HUES6 (cell line): ENCODE measurements around the gene TBC1D20.
"Not testable (repeated sequence)": the region's sequence is repeated elsewhere in the genome, so short reads cannot be mapped to it uniquely, and the experiment has no call there.

ENCODE experiments used
- H3K27ac ChIP-seq: 2 replicates; pipeline ENCODE4 v1.7.0; 2013; ENCODE audit warnings: low read depth, mild to moderate bottlenecking, low read length, inconsistent platforms
- H3K27me3 ChIP-seq: 2 replicates; pipeline ENCODE4 v1.6.1; 2013; ENCODE audit warnings: low read length; ENCODE audit not compliant: control insufficient read depth, insufficient read depth
- H3K36me3 ChIP-seq: 2 replicates; pipeline ENCODE4 v1.6.1; 2013; ENCODE audit warnings: low read length; ENCODE audit not compliant: control insufficient read depth, insufficient read depth
- H3K4me1 ChIP-seq: 2 replicates; pipeline ENCODE4 v1.6.1; 2013; ENCODE audit warnings: low read length; ENCODE audit not compliant: control insufficient read depth, insufficient read depth
- H3K4me3 ChIP-seq: 2 replicates; pipeline ENCODE4 v1.5.1; 2013; ENCODE audit warnings: low read depth, low read length
- H3K9ac ChIP-seq: one replicate; pipeline ENCODE4 v1.6.1; 2013; ENCODE audit warnings: mild to moderate bottlenecking, low read length
- H3K9me3 ChIP-seq: 2 replicates; pipeline ENCODE4 v1.6.1; 2013; ENCODE audit warnings: low read depth, low read length; ENCODE audit not compliant: control insufficient read depth, insufficient read depth

Gene TBC1D20, protein sequence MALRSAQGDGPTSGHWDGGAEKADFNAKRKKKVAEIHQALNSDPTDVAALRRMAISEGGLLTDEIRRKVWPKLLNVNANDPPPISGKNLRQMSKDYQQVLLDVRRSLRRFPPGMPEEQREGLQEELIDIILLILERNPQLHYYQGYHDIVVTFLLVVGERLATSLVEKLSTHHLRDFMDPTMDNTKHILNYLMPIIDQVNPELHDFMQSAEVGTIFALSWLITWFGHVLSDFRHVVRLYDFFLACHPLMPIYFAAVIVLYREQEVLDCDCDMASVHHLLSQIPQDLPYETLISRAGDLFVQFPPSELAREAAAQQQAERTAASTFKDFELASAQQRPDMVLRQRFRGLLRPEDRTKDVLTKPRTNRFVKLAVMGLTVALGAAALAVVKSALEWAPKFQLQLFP

DNA sequence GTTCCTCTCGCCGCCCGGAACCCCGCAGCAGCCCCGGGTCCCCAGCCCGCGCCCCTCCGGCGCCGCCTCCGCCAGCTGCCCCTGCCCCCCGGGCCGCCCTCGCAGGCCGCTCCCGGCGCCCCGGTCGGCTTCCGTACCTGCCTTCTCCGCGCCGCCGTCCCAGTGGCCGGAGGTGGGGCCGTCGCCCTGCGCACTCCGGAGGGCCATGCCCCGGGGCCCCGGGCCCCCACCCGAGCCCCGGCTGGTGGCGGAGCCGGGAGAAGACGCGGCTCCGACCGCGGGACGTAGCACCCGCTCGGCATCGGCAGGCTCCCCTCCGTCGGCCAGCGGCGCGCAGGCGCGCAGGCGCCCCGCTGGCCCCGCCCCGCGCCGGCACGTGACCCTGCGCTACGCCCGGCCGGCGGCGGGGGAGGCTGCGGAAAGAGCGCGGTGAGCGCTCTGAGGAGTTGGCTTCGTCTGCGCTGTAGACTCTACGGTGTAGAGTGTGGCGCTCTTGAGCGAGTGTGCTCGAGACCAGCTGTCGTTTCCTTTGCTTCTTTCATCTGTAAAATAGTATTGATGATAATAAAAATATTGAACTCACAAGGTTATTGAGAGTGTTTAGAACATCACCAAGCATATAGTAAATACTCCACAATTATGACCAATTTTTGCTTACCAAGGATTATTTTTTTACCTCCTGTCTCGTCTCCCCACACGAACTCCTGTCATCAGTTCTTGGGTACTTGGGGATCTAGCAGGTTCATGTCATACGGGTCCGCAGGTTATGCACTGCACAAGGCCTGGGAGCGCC lies at the start of gene TBC1D20:
TBC1D20 (minus strand) TSS at position 335 of the 793 bp plus-strand sequence; CDS start at position 207, 128 bp downstream.
- H3K36me3 ChIP-seq = no peaks in the 10 kb centered on the region
- peaks cover 18% of the 10 kb centered on the region for H3K27me3 ChIP-seq
- H3K4me3 ChIP-seq = peak within 1 kb of the TSS; percentile 69
- no peaks in the 10 kb centered on the region; the same call in 1 of the 2 replicates for H3K4me1 ChIP-seq
- H3K27ac ChIP-seq = no peak within 1 kb of the TSS
- H3K9ac ChIP-seq = peak within 1 kb of the TSS; percentile 72
- peaks cover 3% of the 10 kb centered on the region; the same call in 1 of the 2 replicates for H3K9me3 ChIP-seq

DNA sequence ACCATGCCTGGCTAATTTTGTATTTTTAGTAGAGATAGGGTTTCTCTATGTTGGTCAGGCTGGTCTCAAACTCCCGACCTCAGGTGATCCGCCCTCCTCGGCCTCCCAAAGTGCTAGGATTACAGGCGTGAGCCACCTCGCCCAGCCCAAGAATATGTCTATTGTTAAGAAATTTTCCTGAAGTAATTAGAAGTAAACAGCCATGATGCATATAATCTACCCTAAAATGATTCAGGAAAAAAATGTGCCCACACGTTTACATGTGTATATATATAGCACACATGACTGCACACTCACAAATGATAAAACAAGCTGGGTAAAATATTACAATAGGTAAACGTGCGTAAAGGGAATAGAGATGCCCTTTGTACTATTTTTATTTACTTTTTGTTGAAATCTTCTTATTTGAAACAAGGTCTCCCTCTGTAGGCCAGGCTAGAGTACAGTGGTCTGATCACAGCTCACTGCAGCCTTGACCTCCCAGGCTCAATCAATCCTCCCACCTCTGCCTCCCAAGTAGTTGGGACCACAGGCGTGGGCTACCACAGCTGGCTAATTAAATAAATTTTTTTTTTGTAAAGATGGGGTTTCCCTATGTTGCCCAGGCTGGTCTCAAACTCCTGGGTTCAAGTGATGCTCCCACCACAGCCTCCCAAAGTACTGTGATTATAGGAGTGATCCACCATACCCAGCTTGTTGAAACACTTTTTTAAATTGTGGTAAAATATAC lies 48.2 kb upstream of the TBC1D20 start:
- H3K4me3 ChIP-seq, H3K27ac ChIP-seq, H3K4me1 ChIP-seq, H3K9me3 ChIP-seq, H3K9ac ChIP-seq, H3K27me3 ChIP-seq: not testable (repeated sequence)
- peaks cover 41% of the 10 kb centered on the region for H3K36me3 ChIP-seq

DNA sequence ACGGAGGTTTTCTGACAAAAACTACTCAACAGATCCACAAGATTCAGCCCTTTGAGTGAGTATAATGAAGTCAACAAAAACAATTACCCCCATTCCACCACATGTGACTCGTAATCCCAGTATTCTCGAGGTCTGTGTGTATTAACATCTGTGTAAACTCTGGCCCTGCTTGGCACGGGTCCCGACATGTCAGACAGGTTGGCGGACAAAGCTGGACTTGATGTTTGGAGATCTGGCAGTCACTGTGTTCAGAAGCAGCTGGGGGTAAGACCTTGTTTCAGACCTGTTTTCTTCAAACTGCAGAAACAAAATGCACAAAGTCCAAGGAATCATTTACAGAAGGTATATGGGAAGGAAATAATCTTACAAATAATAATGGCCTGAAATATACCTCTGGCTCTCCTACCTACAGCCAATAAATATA lies 46.0 kb upstream of the TBC1D20 start:
- not testable (repeated sequence) for H3K27ac ChIP-seq

DNA sequence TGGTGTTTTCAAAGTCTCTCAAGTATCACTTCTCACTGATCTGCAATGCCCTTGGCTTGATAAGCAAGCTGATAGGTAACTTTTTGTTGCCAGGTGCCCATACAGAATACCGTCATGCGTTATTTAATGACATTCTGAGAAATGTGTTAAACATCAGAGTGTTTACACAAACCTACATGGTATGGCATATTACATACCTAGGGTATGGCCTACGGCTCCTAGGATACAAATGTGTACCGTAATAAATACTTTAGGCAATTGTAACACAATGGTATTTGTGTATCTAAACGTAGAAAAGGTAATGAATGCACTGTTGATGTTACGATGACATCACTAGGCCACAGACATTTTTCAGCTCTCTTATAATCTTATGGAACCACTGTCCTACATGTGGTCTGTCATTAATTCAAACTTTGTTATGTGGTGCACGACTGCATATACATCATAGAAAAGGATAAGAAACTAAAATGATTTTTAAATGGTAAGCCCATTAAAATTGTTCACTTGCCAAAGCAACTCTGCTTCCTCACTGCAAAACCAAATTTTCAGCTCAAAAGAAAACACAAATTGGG lies 45.5 kb upstream of the TBC1D20 start:
- Histone ChIP-seq H3K9me3 (no peaks in the 10 kb centered on the region), H3K36me3 (peaks cover 63% of the 10 kb centered on the region), H3K4me1 (no peaks in the 10 kb centered on the region), H3K27ac (no peak overlapping the region), H3K27me3 (no peaks in the 10 kb centered on the region), H3K4me3 (no peak overlapping the region), H3K9ac (no peak overlapping the region)

More for the DNA sequence above, 46.0 kb upstream of the TBC1D20 start:
- not testable (repeated sequence) for H3K4me3 ChIP-seq, H3K4me1 ChIP-seq, H3K9ac ChIP-seq, H3K27me3 ChIP-seq, H3K9me3 ChIP-seq
- H3K36me3 ChIP-seq = peaks cover 58% of the 10 kb centered on the region

DNA sequence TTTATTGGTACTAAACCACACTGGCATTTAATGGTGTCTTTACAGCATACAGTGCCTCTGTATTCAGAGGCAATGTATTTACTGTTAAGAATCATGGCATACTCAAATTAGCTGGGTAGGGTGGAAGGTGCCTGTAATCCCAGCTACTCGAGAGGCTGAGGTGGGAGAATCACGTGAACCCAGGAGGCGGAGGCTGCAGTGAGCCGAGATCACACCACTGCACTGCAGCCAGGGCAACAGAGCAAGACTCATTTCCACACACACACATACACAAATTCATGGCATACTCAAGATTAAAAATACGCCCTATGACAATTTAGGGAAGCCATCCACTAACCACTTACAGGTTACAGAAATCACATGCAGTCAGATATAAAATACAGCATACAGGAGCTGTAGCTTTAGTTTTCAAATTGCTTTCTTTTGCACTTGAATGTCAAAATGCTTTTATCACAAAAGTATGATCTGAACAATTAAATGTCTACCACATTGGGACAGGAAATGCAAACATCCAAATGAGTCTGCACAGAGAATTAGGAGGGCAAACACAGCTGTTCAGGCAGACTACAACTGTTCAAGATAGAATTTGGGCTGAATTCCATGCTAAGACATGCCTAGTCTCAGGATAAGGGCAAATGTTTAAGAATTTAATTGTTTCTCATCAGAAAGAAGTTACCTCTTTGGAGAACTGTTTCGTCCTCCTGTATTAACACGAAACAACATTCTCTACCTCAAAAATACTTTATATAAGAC lies 44.8 kb upstream of the TBC1D20 start:
- Histone ChIP-seq H3K9me3 (no peaks in the 10 kb centered on the region), H3K4me3 (no peak overlapping the region), H3K36me3 (peaks cover 70% of the 10 kb centered on the region), H3K27me3 (no peaks in the 10 kb centered on the region), H3K27ac (no peak overlapping the region), H3K4me1 (no peaks in the 10 kb centered on the region), H3K9ac (no peak overlapping the region)

DNA sequence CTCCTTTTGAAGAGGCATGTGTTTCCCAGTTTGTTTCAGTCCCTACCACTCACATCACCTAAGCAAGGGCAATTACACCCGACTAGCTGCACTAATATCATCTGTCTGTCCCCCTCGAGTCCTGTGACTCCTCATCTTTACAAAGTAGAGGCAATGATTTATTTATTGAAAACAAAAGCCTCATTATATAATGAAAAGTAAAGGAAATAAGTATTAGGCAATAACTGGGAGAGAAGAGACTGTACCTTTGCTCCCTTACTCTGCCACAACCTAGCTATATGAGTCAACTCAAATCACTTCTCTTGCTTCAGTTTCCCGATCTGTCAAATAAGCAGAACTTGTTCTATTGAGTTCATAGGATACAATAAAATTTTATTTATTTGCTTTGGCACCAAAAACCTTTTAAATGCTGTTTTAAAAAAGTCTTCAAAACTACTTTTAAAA lies 42.3 kb upstream of the TBC1D20 start:
- no peaks in the 10 kb centered on the region for H3K9me3 ChIP-seq
- no peaks in the 10 kb centered on the region for H3K4me1 ChIP-seq
- no peak overlapping the region for H3K27ac ChIP-seq
- no peak overlapping the region for H3K4me3 ChIP-seq
- H3K27me3 ChIP-seq = no peaks in the 10 kb centered on the region
- H3K9ac ChIP-seq = no peak overlapping the region
- H3K36me3 ChIP-seq = peaks cover 82% of the 10 kb centered on the region

DNA sequence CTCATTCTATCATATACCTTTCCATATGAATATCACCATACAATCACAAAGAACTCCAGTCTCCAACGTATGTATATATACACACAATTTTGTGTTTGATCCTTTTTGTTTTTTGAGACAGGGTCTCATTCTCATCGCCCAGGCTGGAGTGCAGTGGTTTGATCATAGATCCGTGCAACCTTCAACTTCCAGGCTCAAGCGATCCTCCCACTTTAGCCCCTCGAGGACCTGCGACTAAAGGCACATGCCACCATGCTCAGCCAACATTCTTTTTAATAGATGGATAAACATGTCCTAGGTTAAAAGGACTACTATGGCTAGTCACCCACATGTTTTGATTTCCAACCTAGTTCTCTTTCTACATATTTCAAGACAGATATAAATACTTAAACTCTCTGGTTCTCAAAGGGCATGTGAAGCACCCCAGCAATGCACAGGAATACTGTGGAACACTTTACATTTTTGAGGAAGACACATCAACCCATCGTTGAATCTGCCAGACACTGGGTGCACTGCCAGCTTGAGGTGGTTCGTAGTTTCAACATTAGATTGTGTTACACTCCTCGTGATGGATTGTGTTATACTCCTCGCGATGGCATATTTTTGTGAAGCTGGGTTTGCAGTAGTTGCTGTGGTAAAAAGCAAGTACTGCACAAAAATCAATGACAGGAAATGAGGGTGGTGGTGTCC lies 40.9 kb upstream of the TBC1D20 start:
- H3K27ac ChIP-seq = no peak overlapping the region
- H3K9me3 ChIP-seq = no peaks in the 10 kb centered on the region
- H3K9ac ChIP-seq = no peak overlapping the region
- peaks cover 85% of the 10 kb centered on the region for H3K36me3 ChIP-seq
- H3K27me3 ChIP-seq = no peaks in the 10 kb centered on the region
- no peaks in the 10 kb centered on the region for H3K4me1 ChIP-seq
- no peak overlapping the region for H3K4me3 ChIP-seq

DNA sequence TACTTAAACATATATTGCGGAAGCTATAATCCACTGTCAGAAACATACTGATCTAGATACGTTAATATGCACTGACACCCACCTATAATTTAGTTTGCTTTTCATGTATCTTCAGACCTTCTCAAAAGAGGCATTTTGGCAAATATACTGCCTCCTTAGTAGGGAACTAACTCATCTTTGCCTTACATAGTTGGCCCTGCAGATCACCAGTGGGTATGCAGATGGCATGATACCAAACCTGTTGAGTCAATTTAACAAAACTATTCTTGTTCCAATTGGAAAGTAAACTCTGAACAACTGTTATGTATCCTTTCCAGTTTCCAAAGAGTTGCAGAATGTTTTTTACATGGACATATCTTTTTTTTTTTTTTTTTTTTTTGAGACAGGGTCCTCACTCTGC lies 35.6 kb upstream of the TBC1D20 start:
- no peak overlapping the region for H3K27ac ChIP-seq
- no peaks in the 10 kb centered on the region for H3K9me3 ChIP-seq
- peaks cover 91% of the 10 kb centered on the region for H3K36me3 ChIP-seq
- no peak overlapping the region for H3K4me3 ChIP-seq
- no peak overlapping the region for H3K9ac ChIP-seq
- H3K4me1 ChIP-seq = no peaks in the 10 kb centered on the region
- no peaks in the 10 kb centered on the region for H3K27me3 ChIP-seq

DNA sequence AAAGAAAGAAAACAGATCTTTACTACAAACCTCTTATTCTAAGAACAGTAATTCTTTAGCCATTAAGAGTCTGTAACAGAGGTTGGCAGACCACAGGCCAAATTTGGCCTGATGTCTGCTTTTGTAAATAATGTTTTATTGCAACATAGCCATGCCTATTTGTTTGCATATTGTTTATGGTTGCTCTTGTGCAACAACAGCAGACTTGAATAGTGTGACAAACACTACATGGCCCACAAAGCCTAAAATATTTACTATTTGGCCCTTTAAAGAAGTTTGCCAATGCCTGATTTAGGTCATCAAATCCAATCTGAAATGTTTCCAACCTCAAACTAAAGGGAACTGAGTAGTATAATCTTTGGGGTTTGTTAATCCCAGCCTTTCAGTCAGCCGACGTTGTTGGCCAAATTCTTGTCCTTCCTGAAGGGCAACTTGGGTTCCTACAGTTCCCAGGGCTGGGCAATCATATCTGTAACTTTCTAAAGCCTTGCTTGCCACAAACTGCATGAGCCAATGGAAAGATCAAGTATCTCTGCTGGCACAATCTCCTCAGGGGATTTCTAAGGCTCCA lies 33.9 kb upstream of the TBC1D20 start:
- Histone ChIP-seq H3K27ac (no peak overlapping the region), H3K4me3 (no peak overlapping the region), H3K27me3 (no peaks in the 10 kb centered on the region), H3K36me3 (peaks cover 92% of the 10 kb centered on the region), H3K4me1 (no peaks in the 10 kb centered on the region), H3K9me3 (no peaks in the 10 kb centered on the region), H3K9ac (no peak overlapping the region)
